Measurements from ENCODE around the gene HLA-DOB.

- TF ChIP-seq CTCF (IDR thresholded peaks at IDR 0.05; ENCODE audit: low read length) (no peak), EZH2phosphoT487 (IDR thresholded peaks at IDR 0.05; ENCODE audit: low read length) (no peak), EZH2 (optimal IDR thresholded peaks at IDR 0.05; ENCODE audit: low read depth, low read length) (no peak)
These were observed 7.6 kb downstream of the HLA-DOB start for GRCh38 chr6:32809171-32809570.

All from MM.1S (cell line).